ENCODE measurements around the gene URB1.

DNA sequence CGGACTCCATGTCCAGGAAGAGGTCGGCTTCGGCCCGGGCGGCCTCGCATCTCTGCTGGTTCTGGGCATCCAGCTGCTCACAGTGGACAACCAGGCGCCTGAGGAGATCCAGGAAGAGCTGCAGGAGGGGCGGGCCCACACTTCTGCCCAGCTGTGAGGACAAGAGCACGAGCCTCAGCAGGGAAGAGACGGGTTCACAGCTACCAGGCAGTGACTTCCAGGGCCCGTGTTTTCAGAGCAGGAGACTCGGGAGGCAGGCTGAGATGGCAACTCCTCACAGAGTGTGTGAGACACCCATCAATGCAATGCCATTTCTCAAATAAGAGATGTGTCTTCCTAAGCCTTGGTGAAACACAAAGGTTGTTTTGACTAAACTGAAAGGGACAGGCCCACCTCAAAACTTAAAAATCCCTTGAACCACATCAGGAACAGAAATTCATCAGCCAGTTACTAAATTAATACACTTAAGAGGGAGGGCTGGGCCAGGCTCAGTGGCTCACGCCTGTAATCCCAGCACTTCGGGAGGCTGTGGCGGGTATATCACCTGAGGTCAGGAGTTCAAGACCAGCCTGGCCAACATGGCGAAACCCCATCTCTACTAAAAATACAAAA lies 43.4 kb downstream of the URB1 start:
- TF ChIP-seq, protein P1, sequence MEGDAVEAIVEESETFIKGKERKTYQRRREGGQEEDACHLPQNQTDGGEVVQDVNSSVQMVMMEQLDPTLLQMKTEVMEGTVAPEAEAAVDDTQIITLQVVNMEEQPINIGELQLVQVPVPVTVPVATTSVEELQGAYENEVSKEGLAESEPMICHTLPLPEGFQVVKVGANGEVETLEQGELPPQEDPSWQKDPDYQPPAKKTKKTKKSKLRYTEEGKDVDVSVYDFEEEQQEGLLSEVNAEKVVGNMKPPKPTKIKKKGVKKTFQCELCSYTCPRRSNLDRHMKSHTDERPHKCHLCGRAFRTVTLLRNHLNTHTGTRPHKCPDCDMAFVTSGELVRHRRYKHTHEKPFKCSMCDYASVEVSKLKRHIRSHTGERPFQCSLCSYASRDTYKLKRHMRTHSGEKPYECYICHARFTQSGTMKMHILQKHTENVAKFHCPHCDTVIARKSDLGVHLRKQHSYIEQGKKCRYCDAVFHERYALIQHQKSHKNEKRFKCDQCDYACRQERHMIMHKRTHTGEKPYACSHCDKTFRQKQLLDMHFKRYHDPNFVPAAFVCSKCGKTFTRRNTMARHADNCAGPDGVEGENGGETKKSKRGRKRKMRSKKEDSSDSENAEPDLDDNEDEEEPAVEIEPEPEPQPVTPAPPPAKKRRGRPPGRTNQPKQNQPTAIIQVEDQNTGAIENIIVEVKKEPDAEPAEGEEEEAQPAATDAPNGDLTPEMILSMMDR (IDR thresholded peaks at IDR 0.05) = no peak
- TF ChIP-seq POLR2A (IDR thresholded peaks at IDR 0.05) = no peak
